K562 (cell line): ENCODE data around the gene VKORC1. TPM values are rescaled to one million over a fixed set of nuclear protein-coding genes. Genes with fewer than 3 reads are reported as not detected.

ENCODE experiments used
- ATAC-seq: fragments of 200-7000 bp; cut with Tn5 transposase; 3 replicates; pipeline ENCODE4 v1.9.1; 2020; ENCODE audit warnings: moderate library complexity
- BruUV-seq: library from RNA; stranded (reverse); fragments of 400-500 nt; replicated peaks from 2 replicates; lab custom pipeline; 2021; lab: Mats Ljungman, UMichigan
- CTCF ChIA-PET: fragments of 300-600 bp; formaldehyde crosslinking; extraction: SDS; loops from one replicate; lab custom pipeline; 2021; ENCODE audit warnings: low intra/inter-chr PET ratio; lab: Yijun Ruan, JAX
- POLR2A ChIA-PET: fragments of 300-600, 350-650 bp; sonication (Branson Sonifier 250); formaldehyde crosslinking; extraction: SDS; loops from one replicate; lab custom pipeline; 2021; ENCODE audit warnings: antibody characterized with exemption, inconsistent platforms; lab: Yijun Ruan, JAX
- DNase-seq, 4 experiments: peaks; one replicate each; pipeline versions ENCODE4 v3.0.0 to v3.0.0-alpha.2; 2011 to 2018; ENCODE audit warnings: low spot score in 3 of 4, mixed read lengths in 3 of 4; ENCODE audit errors: extremely low read depth in 1 of 4
- FAIRE-seq: peaks from 2 replicates; lab custom pipeline; 2011; peaks lifted over from hg19 to GRCh38; lab: Jason Lieb, UNC
- H2AFZ ChIP-seq: 2 replicates; pipeline ENCODE4 v1.6.0; 2011; ENCODE audit warnings: low read depth, low read length, control low read depth, inconsistent platforms
- H3K27ac ChIP-seq: fragments of 200-600 bp; 3 replicates; pipeline ENCODE4 v1.8.0; 2011; ENCODE audit warnings: low read depth, mild to moderate bottlenecking, control low read depth, inconsistent platforms, low read length, moderate library complexity, mixed read lengths; ENCODE audit errors: extremely low read depth
- H3K27me3 ChIP-seq, 2 experiments: fragments of 300-600 bp in 1 of 2; 2 replicates in 1 of 2; 3 replicates in 1 of 2; pipeline versions ENCODE4 v1.6.0 to v1.8.0; 2011; ENCODE audit warnings: inconsistent platforms in 2 of 2, low read length in 2 of 2, mild to moderate bottlenecking in 1 of 2, mixed read lengths in 1 of 2, moderate library complexity in 1 of 2; ENCODE audit not compliant: control insufficient read depth in 2 of 2, insufficient read depth in 2 of 2
- H3K36me3 ChIP-seq: fragments of 300-600 bp; 3 replicates; pipeline ENCODE4 v1.8.0; 2011; ENCODE audit warnings: mild to moderate bottlenecking, low read length, inconsistent platforms; ENCODE audit not compliant: control insufficient read depth, insufficient read depth
- H3K4me1 ChIP-seq, 2 experiments: fragments of 200-600 bp in 1 of 2; replicated peaks in 1 of 2; 2 replicates in 1 of 2; 3 replicates in 1 of 2; pipeline versions ENCODE4 v1.5.1 to v1.8.0; 2011; ENCODE audit warnings: inconsistent platforms in 2 of 2, low read length in 2 of 2, mild to moderate bottlenecking in 1 of 2, mixed read lengths in 1 of 2, moderate library complexity in 1 of 2; ENCODE audit not compliant: control insufficient read depth in 2 of 2, insufficient read depth in 2 of 2
- H3K4me2 ChIP-seq: 2 replicates; pipeline ENCODE4 v1.6.1; 2011; ENCODE audit warnings: low read length, control low read depth, inconsistent platforms, mixed read lengths; ENCODE audit not compliant: insufficient read depth
- H3K4me3 ChIP-seq: fragments of 200-600 bp; sonication (generic), shearing (Covaris generic); 2 replicates; pipeline ENCODE4 v1.5.1; 2016; ENCODE audit warnings: control low read depth, inconsistent platforms
- H3K79me2 ChIP-seq: fragments of 200-600 bp; 3 replicates; pipeline ENCODE4 v1.8.0; 2011; ENCODE audit warnings: low read length, inconsistent platforms; ENCODE audit not compliant: control insufficient read depth, insufficient read depth
- H3K9ac ChIP-seq, 2 experiments: 2 replicates each; pipeline versions ENCODE4 v1.6.0 to v1.6.1; 2011; ENCODE audit warnings: low read depth in 2 of 2, low read length in 2 of 2, control low read depth in 1 of 2, inconsistent platforms in 1 of 2, mild to moderate bottlenecking in 1 of 2, mixed read lengths in 1 of 2; ENCODE audit not compliant: insufficient read depth in 1 of 2
- H3K9me1 ChIP-seq: one replicate; pipeline ENCODE4 v1.6.0; 2011; ENCODE audit warnings: inconsistent platforms, mild to moderate bottlenecking, low read length, moderate library complexity; ENCODE audit not compliant: control insufficient read depth, insufficient read depth
- H3K9me3 ChIP-seq: replicated peaks from 2 replicates; pipeline ENCODE4 v1.5.1; 2011; ENCODE audit warnings: low read depth, low read length, inconsistent platforms; ENCODE audit not compliant: control insufficient read depth, insufficient read depth
- H4K20me1 ChIP-seq: replicated peaks from 2 replicates; pipeline ENCODE4 v1.6.1; 2011; ENCODE audit warnings: low read length, inconsistent platforms, mixed read lengths; ENCODE audit not compliant: control insufficient read depth, insufficient read depth
- BHLHE40 ChIP-seq: IDR thresholded peaks from 2 replicates; pipeline ENCODE4 v1.6.1; 2011; ENCODE audit warnings: low read length, improper control_type of control experiment
- E2F6 ChIP-seq, 2 experiments: IDR thresholded peaks; 2 replicates each; pipeline ENCODE4 v1.6.1; 2011; ENCODE audit warnings: borderline replicate concordance in 1 of 2, control low read depth in 1 of 2, low read depth in 1 of 2, low read length in 1 of 2, mild to moderate bottlenecking in 1 of 2, mixed read lengths in 1 of 2, moderate library complexity in 1 of 2; ENCODE audit not compliant: insufficient read depth in 1 of 2, insufficient read length in 1 of 2, poor library complexity in 1 of 2, severe bottlenecking in 1 of 2; ENCODE audit errors: extremely low read depth in 1 of 2
- NFIX ChIP-seq: fragments of 250-450 bp; sonication (Bioruptor Pico); IDR thresholded peaks from 2 replicates; pipeline ENCODE4 v1.4.0; 2020; ENCODE audit warnings: low read depth, mild to moderate bottlenecking, moderate library complexity
- POLR2G ChIP-seq: fragments of 200-400 bp; formaldehyde crosslinking; IDR thresholded peaks from 2 replicates; pipeline ENCODE4 v1.6.1; 2017; ENCODE audit warnings: low read depth, mild to moderate bottlenecking, antibody characterized with exemption, low read length, moderate library complexity
- RBFOX2 ChIP-seq: fragments of 200-400 bp; formaldehyde crosslinking; IDR thresholded peaks from 2 replicates; pipeline ENCODE4 v1.6.1; 2017; ENCODE audit warnings: low read depth, mild to moderate bottlenecking, low read length, moderate library complexity
- TSHZ1 ChIP-seq: fragments of 250-450 bp; sonication (Bioruptor Pico); IDR thresholded peaks from 2 replicates; pipeline ENCODE4 v1.4.0; 2020; ENCODE audit warnings: mild to moderate bottlenecking, moderate library complexity
- WGBS: fragments of 100-300 bp; shearing (Covaris generic); methylation state at CpG from one replicate; pipeline ENCODE4 v1.1.6; 2016; ENCODE audit warnings: low coverage, mixed read lengths; ENCODE audit not compliant: insufficient coverage; ENCODE audit errors: missing lambda C conversion rate; 5-methylcytosine and 5-hydroxymethylcytosine counted together
- in situ Hi-C: fragments of 300-500 bp; cut with MboI; formaldehyde crosslinking; loops from 4 replicates; pipeline ENCODE4 v1.15.0; 2018; ENCODE audit warnings: inconsistent platforms, mixed read lengths
- intact Hi-C: fragments of 100-400 bp; cut with micrococcal nuclease; formaldehyde crosslinking; loops from 2 replicates; pipeline ENCODE4 v1.14.2; 2022
- polyA plus RNA-seq, 8 experiments: library from polyadenylated mRNA; depleted of rRNA in 4 of 8; stranded (reverse) in 5 of 8; unstranded in 3 of 8; fragments of >200 nt; fragmentation: Nextera tagmentation in 2 of 8; fragmentation: Illumina TruSeq in 1 of 8; extraction: Ambion mirVana in 2 of 8; extraction: Trizol in 1 of 8; gene quantifications; 2 replicates each; pipeline versions ENCODE4 v1.2.1 to v1.2.3, GENCODE V29; 2011 to 2014; ENCODE audit warnings: inconsistent platforms in 1 of 8, missing spikeins in 1 of 8
- total RNA-seq, 7 experiments: library from RNA; depleted of rRNA in 6 of 7; stranded (reverse); fragments of >200 nt in 6 of 7; fragmentation: Illumina TruSeq in 2 of 7; extraction: Trizol in 2 of 7; gene quantifications; 2 replicates each; pipeline versions ENCODE4 v1.2.1 to v1.2.3, GENCODE V29; 2011 to 2021; ENCODE audit warnings: low replicate concordance in 1 of 7

VKORC1 gene
- total and polyA plus RNA-seq, 9 of the 15 experiments (the other 6 are each of a cell fraction or from before 2014, with no cell fraction given): 30.0 to 119 (median 62.1) TPM

GRCh38 chr16:31078597-31079341 is 15.8 kb downstream of the VKORC1 start:
- Histone ChIP-seq H2AFZ (no peak overlapping the region), H3K4me1 (peaks cover 4 to 67% of the 10 kb centered on the region in 2 experiments; a peak in 3 of 5 replicates), H3K27ac (no peak overlapping the region), H3K9me3 (no peaks in the 10 kb centered on the region), H3K9ac (0 out of 4 replicates have a peak overlapping the region, but pooled peaks of 1 of the 2 experiments have one; percentile 37), H3K4me2 (no peak overlapping the region), H3K36me3 (peaks cover 73% of the 10 kb centered on the region), H3K9me1 (no peaks in the 10 kb centered on the region), H3K4me3 (no peak overlapping the region), H4K20me1 (peaks cover 5% of the 10 kb centered on the region; the same call in 1 of the 2 replicates), H3K79me2 (peaks cover 39% of the 10 kb centered on the region), H3K27me3 (no peaks in the 10 kb centered on the region)
- no peak for FAIRE-seq
- intact Hi-C loops (no loop called here), in situ Hi-C loops (no loop called here)
- ChIA-PET CTCF (no interaction called here), POLR2A (interaction anchor here (0.6 to 1.8 kb wide), 6 partner anchors 8 to 359 kb away, joined by 3 to 6 read pairs (median 3); partner anchors contain the start of gene FUS)
- no peak for DNase-seq
- TF ChIP-seq E2F6 (IDR thresholded peaks at IDR 0.05; ENCODE audit: borderline replicate concordance in 1 of 2, extremely low read depth in 1 of 2, insufficient read depth in 1 of 2, insufficient read length in 1 of 2, low read depth in 1 of 2, low read length in 1 of 2, poor library complexity in 1 of 2, severe bottlenecking in 1 of 2) (no peak), BHLHE40 (no peak), NFIX (CRISPR knock-in tag) (no peak), TSHZ1 (CRISPR knock-in tag) (no peak), POLR2G (peak; percentile 60), RBFOX2 (peak; percentile 57)
- 91% methylated on average over 15 of the region's 15 CpGs for WGBS
- BruUV-seq: no TSS peak
- ATAC-seq: no peak
